Measurements from ENCODE around the gene DEFB132.

DNA sequence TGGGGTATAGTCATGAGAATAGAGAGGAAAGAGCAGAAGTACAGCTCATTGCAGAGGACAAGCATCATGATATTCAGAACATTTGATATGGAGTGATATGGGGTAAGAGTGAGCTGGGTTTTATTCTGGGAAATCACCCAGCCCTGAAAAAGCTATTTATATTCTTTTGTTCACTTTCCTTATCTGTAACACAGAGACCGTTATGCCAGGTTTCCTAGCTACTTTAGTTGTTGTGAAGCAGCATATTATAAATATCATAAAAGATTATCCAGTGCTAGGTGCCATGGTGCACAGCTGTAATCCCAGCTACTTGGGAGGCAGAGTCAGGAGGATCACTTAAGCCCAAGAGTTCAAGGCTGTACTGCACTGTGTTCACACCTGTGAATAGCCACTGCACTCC lies 40.3 kb upstream of the DEFB132 start:
- TF ChIP-seq, protein P1, sequence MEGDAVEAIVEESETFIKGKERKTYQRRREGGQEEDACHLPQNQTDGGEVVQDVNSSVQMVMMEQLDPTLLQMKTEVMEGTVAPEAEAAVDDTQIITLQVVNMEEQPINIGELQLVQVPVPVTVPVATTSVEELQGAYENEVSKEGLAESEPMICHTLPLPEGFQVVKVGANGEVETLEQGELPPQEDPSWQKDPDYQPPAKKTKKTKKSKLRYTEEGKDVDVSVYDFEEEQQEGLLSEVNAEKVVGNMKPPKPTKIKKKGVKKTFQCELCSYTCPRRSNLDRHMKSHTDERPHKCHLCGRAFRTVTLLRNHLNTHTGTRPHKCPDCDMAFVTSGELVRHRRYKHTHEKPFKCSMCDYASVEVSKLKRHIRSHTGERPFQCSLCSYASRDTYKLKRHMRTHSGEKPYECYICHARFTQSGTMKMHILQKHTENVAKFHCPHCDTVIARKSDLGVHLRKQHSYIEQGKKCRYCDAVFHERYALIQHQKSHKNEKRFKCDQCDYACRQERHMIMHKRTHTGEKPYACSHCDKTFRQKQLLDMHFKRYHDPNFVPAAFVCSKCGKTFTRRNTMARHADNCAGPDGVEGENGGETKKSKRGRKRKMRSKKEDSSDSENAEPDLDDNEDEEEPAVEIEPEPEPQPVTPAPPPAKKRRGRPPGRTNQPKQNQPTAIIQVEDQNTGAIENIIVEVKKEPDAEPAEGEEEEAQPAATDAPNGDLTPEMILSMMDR (conservative IDR thresholded peaks at IDR 0.05 in 1 of 2, IDR thresholded peaks at IDR 0.05 in 1 of 2; ENCODE audit: low read depth in 1 of 2, low read length in 2 of 2) = no peak
- no peak for TF ChIP-seq EZH2 (IDR thresholded peaks at IDR 0.05; ENCODE audit: low read length, missing control alignments)

Data from fibroblast of lung (primary cell).